ENCODE data around the gene NUAK2.
A peak's percentile ranks its signal among the peaks of the same experiment; 100 is the strongest.
"Not testable (repeated sequence)": the region's sequence is repeated elsewhere in the genome, so short reads cannot be mapped to it uniquely, and the experiment has no call there.

Gene NUAK2

DNA sequence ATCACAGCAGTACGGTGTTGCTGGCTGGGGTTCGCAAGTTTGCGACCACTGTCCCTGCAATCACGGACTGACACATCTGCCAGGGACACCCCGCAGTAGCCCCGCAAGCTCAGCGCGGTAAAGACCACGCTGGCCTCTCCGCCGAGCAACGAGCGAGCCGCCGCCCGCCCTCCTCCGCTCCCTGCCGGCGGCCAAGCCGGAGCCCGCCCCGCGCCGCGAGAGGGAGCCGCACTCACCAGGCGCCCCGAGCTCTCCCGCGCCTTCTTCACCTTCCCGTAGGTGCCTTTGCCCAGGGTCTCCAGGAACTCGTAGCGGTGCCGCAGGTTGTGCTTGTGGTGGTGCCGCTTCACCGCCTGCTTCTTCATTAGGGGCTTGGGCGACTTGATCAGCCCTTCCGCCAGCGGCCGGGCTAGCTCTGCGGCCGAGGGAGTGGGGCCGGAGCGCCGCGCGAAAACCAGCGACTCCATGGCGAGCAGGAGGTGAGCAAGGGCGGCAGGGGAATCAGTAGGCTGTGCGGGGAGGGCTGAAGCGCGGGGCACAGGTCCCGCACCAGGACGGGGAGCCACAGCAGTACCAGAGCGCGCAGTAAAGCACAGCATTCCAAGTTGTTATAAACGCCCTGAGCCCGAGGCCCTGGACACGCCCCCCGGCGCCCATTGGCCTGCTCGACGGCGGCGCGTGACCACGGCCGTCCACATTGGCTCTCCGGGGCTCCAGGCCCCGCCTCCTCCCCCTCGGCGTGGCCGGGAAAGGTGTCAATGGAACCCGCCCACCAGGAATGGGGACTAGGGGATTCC, at the start of gene NUAK2:
Gene NUAK2 (minus strand): TSS at position 584 of the 797 bp plus-strand sequence. CDS start 117 bp downstream, at position 467.
- peak; percentile 62 to 88 for DNase-seq (ENCODE audit: low spot score in 2 of 2)
- H3K4me1 Mint-ChIP-seq: peaks cover 76% of the 10 kb centered on the region
- peak within 1 kb of the TSS; percentile 91 for H3K27ac Mint-ChIP-seq
- no peaks in the 10 kb centered on the region for H3K36me3 Mint-ChIP-seq
- ATAC-seq: peak; percentile 89
- no peaks in the 10 kb centered on the region for H3K9me3 Mint-ChIP-seq
- peak within 1 kb of the TSS; percentile 97 for H3K4me3 Mint-ChIP-seq

GRCh38 chr1:205370780-205371179, 49.2 kb upstream of the NUAK2 start:
- ATAC-seq (no peak), DNase-seq (ENCODE audit: low spot score in 2 of 2) (no peak)
- Mint-ChIP-seq H3K4me3 (no peak overlapping the region), H3K9me3 (no peaks in the 10 kb centered on the region), H3K27ac (no peak overlapping the region), H3K36me3 (no peaks in the 10 kb centered on the region), H3K4me1 (peaks cover 16% of the 10 kb centered on the region)

- Mint-ChIP-seq H3K36me3 (no peaks in the 10 kb centered on the region), H3K27ac (no peak overlapping the region), H3K9me3 (no peaks in the 10 kb centered on the region), H3K4me3 (no peak overlapping the region), H3K4me1 (peaks cover 15% of the 10 kb centered on the region)
- DNase-seq (ENCODE audit: low spot score in 2 of 2) (no peak), ATAC-seq (no peak)
Observed at GRCh38 chr1:205369701-205370123, 48.2 kb upstream of the NUAK2 start.

DNA sequence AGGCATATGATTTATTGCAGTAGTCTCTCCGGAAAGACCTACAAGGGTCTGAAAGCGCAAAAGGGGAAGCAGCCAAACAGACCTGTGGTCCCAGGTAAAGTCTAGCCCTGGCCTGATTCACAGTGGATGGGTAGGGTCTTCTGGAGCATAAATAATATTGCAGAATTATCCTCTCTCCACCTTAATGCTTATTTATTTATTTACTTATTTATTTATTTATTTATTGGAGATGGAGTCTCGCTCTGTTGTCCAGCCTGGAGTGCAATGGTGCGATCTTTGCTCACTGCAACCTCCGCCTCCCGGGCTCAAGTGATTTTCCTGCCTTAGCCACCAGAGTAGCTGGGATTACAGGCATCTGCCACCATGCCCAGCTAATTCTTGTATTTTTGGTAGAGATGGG, 46.9 kb upstream of the NUAK2 start:
- H3K4me1 Mint-ChIP-seq: peaks cover 4% of the 10 kb centered on the region
- H3K4me3 Mint-ChIP-seq: no peak overlapping the region
- no peaks in the 10 kb centered on the region for H3K36me3 Mint-ChIP-seq
- DNase-seq (ENCODE audit: low spot score in 2 of 2): no peak
- no peak for ATAC-seq
- no peak overlapping the region for H3K27ac Mint-ChIP-seq
- H3K9me3 Mint-ChIP-seq: no peaks in the 10 kb centered on the region

- H3K36me3 Mint-ChIP-seq: no peaks in the 10 kb centered on the region
- H3K9me3 Mint-ChIP-seq: no peaks in the 10 kb centered on the region
- H3K4me1 Mint-ChIP-seq: no peaks in the 10 kb centered on the region
- no peak overlapping the region for H3K27ac Mint-ChIP-seq
- ATAC-seq: no peak
- H3K4me3 Mint-ChIP-seq: no peak overlapping the region
- DNase-seq (ENCODE audit: low spot score in 2 of 2): no peak
Observed at GRCh38 chr1:205365945-205366463, 44.5 kb upstream of the NUAK2 start.

GRCh38 chr1:205365086-205365485, 43.5 kb upstream of the NUAK2 start:
- not testable (repeated sequence) for H3K4me3 Mint-ChIP-seq; H3K36me3 Mint-ChIP-seq; H3K27ac Mint-ChIP-seq; H3K4me1 Mint-ChIP-seq; H3K9me3 Mint-ChIP-seq; DNase-seq (ENCODE audit: low spot score in 2 of 2); ATAC-seq

GRCh38 chr1:205360891-205361290, 39.3 kb upstream of the NUAK2 start:
- ATAC-seq: no peak
- Mint-ChIP-seq H3K4me3 (no peak overlapping the region), H3K36me3 (no peaks in the 10 kb centered on the region), H3K27ac (no peak overlapping the region), H3K9me3 (no peaks in the 10 kb centered on the region), H3K4me1 (no peaks in the 10 kb centered on the region)
- no peak for DNase-seq (ENCODE audit: low spot score in 2 of 2)

DNA sequence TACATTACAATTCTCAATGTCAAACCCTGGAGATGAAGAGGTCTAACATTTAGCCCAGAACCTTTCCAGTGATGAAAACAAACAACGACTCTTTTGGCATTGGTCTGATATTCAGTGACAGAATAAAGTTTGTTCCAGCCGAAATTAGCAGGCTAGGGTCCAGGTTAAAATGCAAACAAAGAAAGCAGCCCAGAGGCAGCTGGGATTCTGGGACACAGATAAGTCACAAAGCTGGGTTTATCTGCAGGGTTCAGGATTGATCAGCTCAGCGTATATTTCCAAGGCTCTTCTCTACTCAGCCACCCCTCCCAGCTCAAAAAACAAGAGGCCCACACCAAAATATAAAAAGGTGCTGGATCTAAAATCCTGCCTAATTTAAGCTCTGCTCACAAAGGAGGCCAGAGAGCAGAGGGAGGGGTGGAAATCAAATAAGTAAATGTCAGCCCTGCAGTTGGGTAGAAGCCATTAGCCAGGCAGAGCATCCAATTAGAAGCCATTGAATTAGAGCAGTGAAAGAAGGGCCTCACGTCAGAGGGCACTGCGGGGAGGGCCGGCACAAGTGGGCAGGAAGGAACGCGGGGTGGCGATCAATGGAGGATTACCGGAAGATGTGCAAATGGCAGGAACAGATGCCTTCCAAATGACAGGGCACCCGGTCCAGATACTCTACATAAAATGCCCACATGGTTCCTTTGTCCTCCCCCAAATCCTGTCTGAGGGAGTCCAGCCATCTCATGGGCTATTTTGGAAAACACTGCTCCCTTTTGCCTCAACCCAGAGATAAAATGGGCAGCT, 38.4 kb upstream of the NUAK2 start:
- Mint-ChIP-seq H3K4me3 (no peak overlapping the region), H3K9me3 (no peaks in the 10 kb centered on the region), H3K27ac (no peak overlapping the region), H3K36me3 (no peaks in the 10 kb centered on the region), H3K4me1 (no peaks in the 10 kb centered on the region)
- ATAC-seq (no peak), DNase-seq (ENCODE audit: low spot score in 2 of 2) (no peak)

GRCh38 chr1:205358579-205358978, 37.0 kb upstream of the NUAK2 start:
- Mint-ChIP-seq H3K9me3 (no peaks in the 10 kb centered on the region), H3K36me3 (no peaks in the 10 kb centered on the region), H3K27ac (no peak overlapping the region), H3K4me1 (no peaks in the 10 kb centered on the region), H3K4me3 (no peak overlapping the region)
- ATAC-seq: no peak
- no peak for DNase-seq (ENCODE audit: low spot score in 2 of 2)

- no peaks in the 10 kb centered on the region for H3K4me1 Mint-ChIP-seq
- no peak overlapping the region for H3K27ac Mint-ChIP-seq
- no peak overlapping the region for H3K4me3 Mint-ChIP-seq
- DNase-seq (ENCODE audit: low spot score in 2 of 2) (no peak), ATAC-seq (no peak)
- no peaks in the 10 kb centered on the region for H3K36me3 Mint-ChIP-seq
- no peaks in the 10 kb centered on the region for H3K9me3 Mint-ChIP-seq
Observed at GRCh38 chr1:205357567-205357966, 36.0 kb upstream of the NUAK2 start.

- H3K4me3 Mint-ChIP-seq: no peak within 1 kb of the TSS
- H3K27ac Mint-ChIP-seq: peak within 1 kb of the TSS; percentile 17
- H3K36me3 Mint-ChIP-seq: no peaks in the 10 kb centered on the region
- ATAC-seq: no peak
- no peaks in the 10 kb centered on the region for H3K9me3 Mint-ChIP-seq
- no peak for DNase-seq (ENCODE audit: low spot score in 2 of 2)
- H3K4me1 Mint-ChIP-seq: no peaks in the 10 kb centered on the region
Observed at GRCh38 chr1:205356440-205357139, 35.0 kb upstream of the NUAK2 start, which contains the start of gene KLHDC8A. Gene KLHDC8A (minus strand): TSS chr1:205356922. CDS start chr1:205343604, 13,318 bp downstream.

DNA sequence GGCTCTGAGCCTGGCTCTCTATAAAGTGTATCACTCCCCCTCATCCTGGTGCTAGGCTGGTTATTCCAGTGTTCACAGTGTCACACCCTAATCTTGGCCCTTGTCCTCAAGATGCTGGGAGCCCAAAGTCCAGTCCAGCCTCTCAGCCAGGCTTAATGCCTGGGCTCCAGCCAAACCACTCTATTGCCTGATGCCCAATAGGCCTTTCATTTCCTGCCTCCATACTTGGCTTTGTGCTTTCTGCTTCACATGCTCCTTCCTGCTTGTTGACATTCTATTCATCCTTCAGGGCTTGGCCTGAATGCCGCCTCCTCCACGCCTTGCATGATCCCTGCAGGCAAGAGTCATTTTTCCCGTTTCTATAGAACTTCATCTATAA, 33.5 kb upstream of the NUAK2 start:
- no peak overlapping the region for H3K4me3 Mint-ChIP-seq
- DNase-seq (ENCODE audit: low spot score in 2 of 2): no peak
- no peaks in the 10 kb centered on the region for H3K4me1 Mint-ChIP-seq
- H3K27ac Mint-ChIP-seq: no peak overlapping the region
- ATAC-seq: no peak
- H3K36me3 Mint-ChIP-seq: no peaks in the 10 kb centered on the region
- no peaks in the 10 kb centered on the region for H3K9me3 Mint-ChIP-seq

DNA sequence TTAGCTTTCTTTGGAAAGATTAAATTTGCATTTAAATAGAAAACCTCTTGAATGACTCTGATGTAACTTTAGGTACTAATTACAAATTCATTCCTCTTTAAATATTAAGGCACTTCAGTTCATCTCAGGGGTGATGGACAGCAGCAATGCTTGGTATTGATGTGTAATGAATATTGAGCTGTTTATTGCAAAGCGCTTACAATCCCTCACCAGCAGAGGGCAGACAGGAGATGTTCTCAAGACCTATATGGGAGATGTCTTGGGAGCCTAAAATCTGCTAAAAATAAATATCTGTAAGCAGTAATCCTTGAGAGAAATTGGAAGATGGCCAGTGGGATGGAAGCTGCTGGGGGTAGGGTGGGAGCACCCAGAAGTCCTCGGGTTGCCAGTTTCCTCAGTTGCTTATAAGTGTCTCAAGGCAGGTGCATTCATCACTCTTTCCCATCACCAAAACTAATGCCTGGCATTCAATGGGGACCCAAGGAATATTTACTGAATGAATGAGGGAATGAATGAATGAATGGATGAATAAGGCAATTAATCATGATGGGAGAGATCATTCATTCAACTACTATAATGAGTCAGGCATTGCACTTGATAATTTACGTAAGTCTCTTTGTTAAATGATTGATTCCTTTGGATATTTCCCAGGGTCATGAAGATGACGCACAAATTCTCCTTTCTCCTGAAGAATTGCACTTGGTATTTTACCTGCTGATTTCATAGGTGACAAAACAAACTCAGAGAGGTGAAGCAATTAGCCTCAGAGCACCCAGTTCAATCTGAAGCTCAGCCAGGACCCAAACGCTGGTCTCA, 32.9 kb upstream of the NUAK2 start:
- H3K9me3 Mint-ChIP-seq: no peaks in the 10 kb centered on the region
- H3K36me3 Mint-ChIP-seq: no peaks in the 10 kb centered on the region
- no peak overlapping the region for H3K4me3 Mint-ChIP-seq
- DNase-seq (ENCODE audit: low spot score in 2 of 2): peak; percentile 46 to 78
- H3K4me1 Mint-ChIP-seq: no peaks in the 10 kb centered on the region
- peak; percentile 71 for ATAC-seq
- no peak overlapping the region for H3K27ac Mint-ChIP-seq

GRCh38 chr1:205353612-205354011, 32.1 kb upstream of the NUAK2 start:
- no peaks in the 10 kb centered on the region for H3K4me1 Mint-ChIP-seq
- no peak overlapping the region for H3K27ac Mint-ChIP-seq
- H3K9me3 Mint-ChIP-seq: no peaks in the 10 kb centered on the region
- DNase-seq (ENCODE audit: low spot score in 2 of 2) (no peak), ATAC-seq (no peak)
- no peak overlapping the region for H3K4me3 Mint-ChIP-seq
- H3K36me3 Mint-ChIP-seq: no peaks in the 10 kb centered on the region

All from stimulated activated effector memory CD8-positive, alpha-beta T cell treated with anti-CD3 and anti-CD28 coated beads, Interleukin-12 subunit alpha, Interleukin-12 subunit beta, amount 100 ng/mL, for 72 hours (primary cell).